Loucy (cell line): ENCODE results near the gene CACNA1H.

Experiments used
- CTCF ChIP-seq: fragments of 200-600 bp; sonication (generic); conservative IDR thresholded peaks from 2 replicates; pipeline ENCODE4 v1.5.1; 2014; ENCODE audit warnings: mild to moderate bottlenecking, antibody characterized with exemption, low read length
- EZH2phosphoT487 ChIP-seq: fragments of 200-600 bp; IDR thresholded peaks from 2 replicates; pipeline ENCODE4 v1.6.1; 2018; ENCODE audit warnings: antibody characterized with exemption, mild to moderate bottlenecking, moderate library complexity, borderline replicate concordance

- TF ChIP-seq EZH2phosphoT487, result no peak
- TF ChIP-seq CTCF, result no peak
Measured at GRCh38 chr16:1225051-1225451, 72.1 kb downstream of the CACNA1H start, which contains the start of gene TPSG1.
